GM10266 (cell line): ENCODE results near the gene RALB.

ENCODE experiments used
- DNase-seq: peaks from one replicate; pipeline ENCODE4 v3.0.0; 2012; ENCODE audit errors: extremely low spot score
- CTCF ChIP-seq: IDR thresholded peaks from 2 replicates; pipeline ENCODE4 v1.5.1; 2012; ENCODE audit warnings: mild to moderate bottlenecking, low read depth; ENCODE audit not compliant: control insufficient read depth, insufficient read depth; ENCODE audit errors: missing control alignments

Gene RALB

GRCh38 chr2:120252225-120253020 lies at the start of gene RALB:
Gene RALB (plus strand): TSS chr2:120252852. CDS start chr2:120278665, 25,813 bp downstream.
- DNase-seq = peak; percentile 99
- no peak for TF ChIP-seq CTCF

GRCh38 chr2:120203251-120204021 lies 49.2 kb upstream of the RALB start:
- no peak for TF ChIP-seq CTCF
- DNase-seq = no peak

GRCh38 chr2:120204022-120204405 lies 48.6 kb upstream of the RALB start:
- DNase-seq = no peak

GRCh38 chr2:120204417-120204816 lies 48.2 kb upstream of the RALB start:
- TF ChIP-seq CTCF = no peak
- no peak for DNase-seq

More at GRCh38 chr2:120204022-120204405, 48.6 kb upstream of the RALB start:
- TF ChIP-seq CTCF = no peak

GRCh38 chr2:120204945-120205670 lies 47.5 kb upstream of the RALB start:
- no peak for TF ChIP-seq CTCF
- DNase-seq = no peak

- DNase-seq = no peak
- peak; percentile 52 for TF ChIP-seq CTCF
These were observed 46.5 kb upstream of the RALB start for GRCh38 chr2:120206022-120206581.
